Neutrophil (primary cell): ENCODE measurements around the gene CLDN19.

ENCODE experiments used
- H3K27ac ChIP-seq: fragments of 200-600 bp; sonication (generic); 2 replicates; pipeline ENCODE4 v1.5.1; 2016; ENCODE audit warnings: mild to moderate bottlenecking, moderate library complexity
- H3K27me3 ChIP-seq: fragments of 200-600 bp; sonication (generic); 2 replicates; pipeline ENCODE4 v1.6.0; 2016; ENCODE audit warnings: mild to moderate bottlenecking
- H3K36me3 ChIP-seq: fragments of 200-600 bp; sonication (generic); 2 replicates; pipeline ENCODE4 v1.5.1; 2017
- H3K4me1 ChIP-seq, 2 experiments: fragments of 200-600 bp in 1 of 2; sonication (generic) in 1 of 2; 1 replicate in 1 of 2; 2 replicates in 1 of 2; pipeline versions ENCODE4 v1.5.1 to v1.6.1; 2013 to 2016; ENCODE audit warnings: low read depth in 1 of 2, low read length in 1 of 2, mild to moderate bottlenecking in 1 of 2, moderate library complexity in 1 of 2; ENCODE audit not compliant: control insufficient read depth in 1 of 2, insufficient read depth in 1 of 2
- H3K4me3 ChIP-seq, 2 experiments: fragments of 200-600 bp in 1 of 2; sonication (generic) in 1 of 2; 1 replicate in 1 of 2; 2 replicates in 1 of 2; pipeline ENCODE4 v1.5.1; 2013 to 2016; ENCODE audit warnings: low read depth in 1 of 2, low read length in 1 of 2, mild to moderate bottlenecking in 1 of 2, moderate library complexity in 1 of 2
- H3K9me3 ChIP-seq: fragments of 200-600 bp; sonication (generic); 2 replicates; pipeline ENCODE4 v1.5.1; 2016
- TF ChIP-seq, protein P1 (sequence below): fragments of 200-600 bp; sonication (generic); IDR thresholded peaks from 2 replicates; pipeline ENCODE4 v1.5.1; 2016; ENCODE audit warnings: antibody characterized with exemption

Gene CLDN19

DNA sequence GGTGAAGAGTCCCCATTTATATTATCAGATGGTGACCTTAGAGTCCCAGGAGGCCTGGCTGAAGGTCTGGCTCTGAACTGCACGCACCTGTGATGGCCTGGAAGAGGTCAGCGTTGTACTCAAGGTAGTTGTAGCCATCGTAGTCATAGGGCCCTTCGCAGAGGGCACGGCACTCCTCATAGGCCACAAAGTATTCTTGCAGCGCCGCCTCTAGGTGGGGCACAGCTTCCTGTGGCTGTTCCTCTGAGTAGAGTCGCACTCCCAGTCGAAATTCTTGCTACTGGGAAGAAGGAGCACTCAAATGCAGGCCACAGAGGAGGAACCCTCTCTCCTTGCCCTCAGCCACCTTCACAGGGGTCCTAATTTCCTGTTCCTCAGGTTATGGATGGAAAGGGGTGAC lies 19.1 kb upstream of the CLDN19 start:
- Histone ChIP-seq H3K9me3 (no peaks in the 10 kb centered on the region), H3K27ac (peak overlapping the region; percentile 7), H3K4me1 (peaks cover 0 to 5% of the 10 kb centered on the region in 2 experiments), H3K27me3 (no peaks in the 10 kb centered on the region), H3K36me3 (peaks cover 40% of the 10 kb centered on the region), H3K4me3 (no peak overlapping the region)
- TF ChIP-seq, protein P1, sequence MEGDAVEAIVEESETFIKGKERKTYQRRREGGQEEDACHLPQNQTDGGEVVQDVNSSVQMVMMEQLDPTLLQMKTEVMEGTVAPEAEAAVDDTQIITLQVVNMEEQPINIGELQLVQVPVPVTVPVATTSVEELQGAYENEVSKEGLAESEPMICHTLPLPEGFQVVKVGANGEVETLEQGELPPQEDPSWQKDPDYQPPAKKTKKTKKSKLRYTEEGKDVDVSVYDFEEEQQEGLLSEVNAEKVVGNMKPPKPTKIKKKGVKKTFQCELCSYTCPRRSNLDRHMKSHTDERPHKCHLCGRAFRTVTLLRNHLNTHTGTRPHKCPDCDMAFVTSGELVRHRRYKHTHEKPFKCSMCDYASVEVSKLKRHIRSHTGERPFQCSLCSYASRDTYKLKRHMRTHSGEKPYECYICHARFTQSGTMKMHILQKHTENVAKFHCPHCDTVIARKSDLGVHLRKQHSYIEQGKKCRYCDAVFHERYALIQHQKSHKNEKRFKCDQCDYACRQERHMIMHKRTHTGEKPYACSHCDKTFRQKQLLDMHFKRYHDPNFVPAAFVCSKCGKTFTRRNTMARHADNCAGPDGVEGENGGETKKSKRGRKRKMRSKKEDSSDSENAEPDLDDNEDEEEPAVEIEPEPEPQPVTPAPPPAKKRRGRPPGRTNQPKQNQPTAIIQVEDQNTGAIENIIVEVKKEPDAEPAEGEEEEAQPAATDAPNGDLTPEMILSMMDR: no peak

DNA sequence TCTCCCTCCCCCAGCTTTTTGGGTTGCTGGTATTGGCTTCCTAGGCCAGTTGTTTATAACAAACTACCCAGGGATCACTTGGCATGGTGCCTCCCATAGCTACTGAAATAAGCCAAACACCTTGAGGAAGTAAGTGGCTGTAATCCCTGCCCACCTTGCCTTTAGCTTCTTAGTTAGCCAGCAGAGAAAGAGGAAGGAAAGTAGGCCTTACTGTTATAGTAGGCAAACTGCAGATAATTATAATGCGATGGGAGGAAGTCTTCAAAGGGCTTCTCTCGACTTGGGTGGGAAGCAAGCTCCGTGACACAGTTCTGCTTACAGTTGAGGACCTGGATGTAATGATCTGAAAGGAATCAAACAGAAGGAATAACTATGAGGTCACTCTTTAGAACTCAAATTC lies 18.6 kb upstream of the CLDN19 start:
- no peak overlapping the region for H3K4me3 ChIP-seq
- TF ChIP-seq, protein P1: no peak
- H3K27me3 ChIP-seq: no peaks in the 10 kb centered on the region
- peak overlapping the region; percentile 7 for H3K27ac ChIP-seq
- H3K9me3 ChIP-seq: no peaks in the 10 kb centered on the region
- peaks cover 45% of the 10 kb centered on the region for H3K36me3 ChIP-seq
- H3K4me1 ChIP-seq: peaks cover 0 to 5% of the 10 kb centered on the region in 2 experiments

DNA sequence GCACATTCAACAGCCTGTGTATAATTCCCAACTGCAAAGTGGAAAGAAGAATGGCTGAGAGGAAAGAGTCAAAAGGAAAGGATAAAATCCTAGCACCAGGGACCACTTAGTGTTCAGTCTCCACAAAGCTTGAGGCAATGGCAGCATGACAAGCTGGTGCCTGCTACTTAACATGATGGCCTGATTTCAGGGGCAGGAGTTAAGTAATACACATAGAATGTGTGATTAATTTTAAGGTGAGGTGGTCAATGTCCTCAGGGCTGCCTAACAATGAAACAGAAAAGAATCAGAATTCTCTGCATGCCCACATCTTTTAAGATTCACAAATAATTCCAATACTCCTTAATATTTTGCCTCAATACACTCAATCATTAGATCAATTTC lies 17.8 kb upstream of the CLDN19 start:
- peaks cover 0 to 5% of the 10 kb centered on the region in 2 experiments for H3K4me1 ChIP-seq
- no peaks in the 10 kb centered on the region for H3K27me3 ChIP-seq
- TF ChIP-seq, protein P1: no peak
- peaks cover 53% of the 10 kb centered on the region for H3K36me3 ChIP-seq
- no peak overlapping the region for H3K4me3 ChIP-seq
- no peaks in the 10 kb centered on the region for H3K9me3 ChIP-seq
- no peak overlapping the region for H3K27ac ChIP-seq

DNA sequence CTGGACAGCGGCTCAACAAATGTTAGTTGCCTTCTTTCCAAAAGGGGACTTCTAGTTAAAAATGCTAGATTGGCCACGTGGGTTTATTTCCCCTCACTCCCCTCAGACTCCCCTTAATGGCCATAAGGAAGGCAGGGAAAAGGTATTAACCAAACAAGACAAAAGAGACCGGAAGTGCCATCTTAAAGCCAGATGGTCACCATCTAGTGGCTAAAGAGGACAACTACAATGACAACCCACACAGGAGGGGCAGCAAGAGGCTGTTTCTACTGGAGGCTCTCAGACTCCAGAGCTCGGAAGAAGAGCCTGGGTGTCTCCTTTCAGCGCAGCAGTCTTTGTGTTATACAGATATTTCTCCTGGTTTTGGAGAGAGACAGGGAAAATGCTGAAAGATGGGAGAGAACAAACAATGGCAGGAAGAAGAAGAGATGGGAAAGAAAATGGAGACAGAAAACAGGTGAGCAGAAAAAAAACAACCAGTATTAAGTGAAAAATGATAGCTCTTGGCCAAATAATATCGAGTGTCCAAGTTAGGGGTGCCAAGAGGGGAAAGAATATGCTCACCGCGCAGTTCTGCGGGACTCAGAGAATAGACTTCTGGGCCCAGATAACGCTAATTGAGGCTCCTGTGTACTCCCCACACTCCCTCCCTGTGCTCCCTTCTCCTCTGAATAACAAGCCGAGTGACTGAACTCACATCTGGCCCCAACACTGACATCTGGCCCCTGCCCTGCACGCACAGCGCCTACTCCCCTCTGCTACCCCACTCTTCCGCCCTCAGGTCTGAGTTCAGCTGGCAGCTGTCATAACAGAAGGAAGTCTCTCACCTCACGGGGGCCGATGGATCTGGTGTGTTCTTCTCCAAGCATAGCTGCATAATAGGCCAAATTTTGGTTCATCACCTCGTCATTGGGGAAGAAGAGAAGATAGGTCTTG lies 17.2 kb upstream of the CLDN19 start:
- no peaks in the 10 kb centered on the region for H3K27me3 ChIP-seq
- H3K4me3 ChIP-seq: no peak overlapping the region
- peaks cover 0 to 5% of the 10 kb centered on the region in 2 experiments for H3K4me1 ChIP-seq
- H3K9me3 ChIP-seq: no peaks in the 10 kb centered on the region
- no peak overlapping the region for H3K27ac ChIP-seq
- TF ChIP-seq, protein P1: peak; percentile 59
- peaks cover 59% of the 10 kb centered on the region for H3K36me3 ChIP-seq

DNA sequence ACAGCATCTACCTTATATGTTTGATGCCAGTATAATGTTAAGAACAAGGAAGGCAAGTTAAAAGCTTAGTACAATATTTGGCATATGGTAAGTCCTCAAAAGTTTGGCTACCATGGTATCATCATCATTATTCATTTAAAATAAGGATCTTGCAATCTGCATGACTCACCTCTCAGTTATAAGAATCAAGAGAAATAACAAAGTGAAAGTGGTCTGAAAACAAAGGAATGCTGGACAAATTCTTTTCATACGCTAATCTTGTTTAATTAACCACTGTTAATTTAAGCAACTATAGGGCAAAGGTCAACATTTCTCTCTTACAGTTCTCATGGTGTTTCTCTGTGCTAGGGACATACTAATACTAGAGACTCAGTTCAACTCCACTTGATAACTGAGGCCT lies 13.0 kb upstream of the CLDN19 start:
- H3K27me3 ChIP-seq: no peaks in the 10 kb centered on the region
- H3K9me3 ChIP-seq: no peaks in the 10 kb centered on the region
- TF ChIP-seq, protein P1: no peak
- H3K27ac ChIP-seq: no peak overlapping the region
- H3K36me3 ChIP-seq: peaks cover 83% of the 10 kb centered on the region
- no peaks in the 10 kb centered on the region for H3K4me1 ChIP-seq
- no peak overlapping the region for H3K4me3 ChIP-seq
